Measurements from ENCODE around the gene SAMSN1.

DNA sequence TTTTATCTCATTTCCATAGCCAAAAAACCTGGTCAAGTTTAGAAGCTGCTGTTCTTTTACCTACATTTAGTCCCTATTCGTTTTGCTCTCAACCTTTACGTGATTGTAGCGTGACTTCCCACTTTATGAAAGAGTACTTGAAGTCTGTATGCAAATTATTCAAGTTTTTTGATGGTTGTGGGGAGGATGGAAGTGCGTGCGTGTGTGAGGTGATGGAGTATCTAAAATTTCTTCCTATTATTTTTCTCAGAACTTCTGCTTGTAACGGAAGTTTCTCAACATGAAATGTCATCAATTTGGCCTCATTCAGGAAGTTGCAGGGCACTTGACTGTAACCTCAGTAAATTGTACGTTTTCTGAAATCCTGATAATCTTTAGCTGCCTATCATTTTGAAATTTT, 64.0 kb downstream of the SAMSN1 start:
- TF ChIP-seq, protein P1, sequence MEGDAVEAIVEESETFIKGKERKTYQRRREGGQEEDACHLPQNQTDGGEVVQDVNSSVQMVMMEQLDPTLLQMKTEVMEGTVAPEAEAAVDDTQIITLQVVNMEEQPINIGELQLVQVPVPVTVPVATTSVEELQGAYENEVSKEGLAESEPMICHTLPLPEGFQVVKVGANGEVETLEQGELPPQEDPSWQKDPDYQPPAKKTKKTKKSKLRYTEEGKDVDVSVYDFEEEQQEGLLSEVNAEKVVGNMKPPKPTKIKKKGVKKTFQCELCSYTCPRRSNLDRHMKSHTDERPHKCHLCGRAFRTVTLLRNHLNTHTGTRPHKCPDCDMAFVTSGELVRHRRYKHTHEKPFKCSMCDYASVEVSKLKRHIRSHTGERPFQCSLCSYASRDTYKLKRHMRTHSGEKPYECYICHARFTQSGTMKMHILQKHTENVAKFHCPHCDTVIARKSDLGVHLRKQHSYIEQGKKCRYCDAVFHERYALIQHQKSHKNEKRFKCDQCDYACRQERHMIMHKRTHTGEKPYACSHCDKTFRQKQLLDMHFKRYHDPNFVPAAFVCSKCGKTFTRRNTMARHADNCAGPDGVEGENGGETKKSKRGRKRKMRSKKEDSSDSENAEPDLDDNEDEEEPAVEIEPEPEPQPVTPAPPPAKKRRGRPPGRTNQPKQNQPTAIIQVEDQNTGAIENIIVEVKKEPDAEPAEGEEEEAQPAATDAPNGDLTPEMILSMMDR (conservative IDR thresholded peaks at IDR 0.05; ENCODE audit: low read length): no peak
- no peak for TF ChIP-seq EZH2phosphoT487 (IDR thresholded peaks at IDR 0.05; ENCODE audit: borderline replicate concordance, low read depth, low read length)

All from OCI-LY7 (cell line).